ENCODE results near the gene TM9SF4.
"Not testable (repeated sequence)": the region's sequence is repeated elsewhere in the genome, so short reads cannot be mapped to it uniquely, and the experiment has no call there.

Gene TM9SF4

DNA sequence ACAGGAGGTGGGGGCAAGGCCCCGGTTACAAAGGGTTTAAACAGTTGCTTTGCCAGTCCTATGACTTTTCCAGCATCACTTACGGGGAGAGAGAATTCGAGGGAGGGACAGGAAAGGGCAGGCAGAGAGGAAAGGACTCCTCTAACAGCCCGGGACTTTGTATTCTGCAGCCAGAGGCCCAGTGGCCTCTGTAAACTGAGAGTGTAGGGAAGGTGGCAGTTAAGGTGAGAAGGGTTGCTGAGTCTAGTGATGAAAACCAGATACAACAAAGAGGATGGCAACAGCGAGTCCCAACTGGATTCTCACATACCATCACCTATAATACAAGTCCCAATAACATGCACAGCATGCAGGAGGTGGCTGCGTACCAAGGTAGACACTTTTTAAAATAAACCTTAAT lies 84.5 kb downstream of the TM9SF4 start:
- TF ChIP-seq MYC (IDR thresholded peaks at IDR 0.05; ENCODE audit: low read depth, low read length), result no peak
- TF ChIP-seq POLR2A (IDR thresholded peaks at IDR 0.05; ENCODE audit: extremely low read depth, insufficient read length), result no peak
- TF ChIP-seq, protein P1, sequence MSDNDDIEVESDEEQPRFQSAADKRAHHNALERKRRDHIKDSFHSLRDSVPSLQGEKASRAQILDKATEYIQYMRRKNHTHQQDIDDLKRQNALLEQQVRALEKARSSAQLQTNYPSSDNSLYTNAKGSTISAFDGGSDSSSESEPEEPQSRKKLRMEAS (IDR thresholded peaks at IDR 0.05; ENCODE audit: low read depth, low read length), result no peak
- TF ChIP-seq, protein P2, sequence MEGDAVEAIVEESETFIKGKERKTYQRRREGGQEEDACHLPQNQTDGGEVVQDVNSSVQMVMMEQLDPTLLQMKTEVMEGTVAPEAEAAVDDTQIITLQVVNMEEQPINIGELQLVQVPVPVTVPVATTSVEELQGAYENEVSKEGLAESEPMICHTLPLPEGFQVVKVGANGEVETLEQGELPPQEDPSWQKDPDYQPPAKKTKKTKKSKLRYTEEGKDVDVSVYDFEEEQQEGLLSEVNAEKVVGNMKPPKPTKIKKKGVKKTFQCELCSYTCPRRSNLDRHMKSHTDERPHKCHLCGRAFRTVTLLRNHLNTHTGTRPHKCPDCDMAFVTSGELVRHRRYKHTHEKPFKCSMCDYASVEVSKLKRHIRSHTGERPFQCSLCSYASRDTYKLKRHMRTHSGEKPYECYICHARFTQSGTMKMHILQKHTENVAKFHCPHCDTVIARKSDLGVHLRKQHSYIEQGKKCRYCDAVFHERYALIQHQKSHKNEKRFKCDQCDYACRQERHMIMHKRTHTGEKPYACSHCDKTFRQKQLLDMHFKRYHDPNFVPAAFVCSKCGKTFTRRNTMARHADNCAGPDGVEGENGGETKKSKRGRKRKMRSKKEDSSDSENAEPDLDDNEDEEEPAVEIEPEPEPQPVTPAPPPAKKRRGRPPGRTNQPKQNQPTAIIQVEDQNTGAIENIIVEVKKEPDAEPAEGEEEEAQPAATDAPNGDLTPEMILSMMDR (IDR thresholded peaks at IDR 0.05; ENCODE audit: low read depth, low read length), result no peak
- no peak overlapping the region for H3K4me3 ChIP-seq (ENCODE audit: low read depth, low read length)
- DNase-seq (ENCODE audit: low read depth), result no peak

DNA sequence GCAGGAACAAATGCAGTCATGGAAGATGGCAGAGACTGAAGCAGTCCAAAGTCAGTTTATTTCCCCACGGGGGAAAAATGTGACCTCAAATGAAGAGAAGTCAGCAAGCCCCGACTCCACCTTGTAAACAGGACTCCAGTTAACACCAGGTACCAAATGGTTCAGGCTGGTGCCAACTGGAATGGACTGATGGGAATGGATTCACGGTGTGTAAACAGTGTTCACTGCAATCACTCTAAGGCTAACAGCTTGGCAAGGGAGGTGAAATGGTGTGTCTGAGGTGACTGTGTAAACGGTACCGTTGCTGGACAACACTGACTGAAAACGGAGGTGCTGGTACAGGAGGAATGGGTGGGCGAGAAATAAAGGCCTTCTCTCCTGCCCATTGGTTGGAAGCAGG lies 86.1 kb downstream of the TM9SF4 start:
- no peak overlapping the region for H3K4me3 ChIP-seq (ENCODE audit: low read depth, low read length)
- DNase-seq (ENCODE audit: low read depth), result no peak
- TF ChIP-seq MYC (IDR thresholded peaks at IDR 0.05; ENCODE audit: low read depth, low read length) (no peak), POLR2A (IDR thresholded peaks at IDR 0.05; ENCODE audit: extremely low read depth, insufficient read length) (no peak)
- TF ChIP-seq, protein P1 (IDR thresholded peaks at IDR 0.05; ENCODE audit: low read depth, low read length), result no peak
- TF ChIP-seq, protein P2 (IDR thresholded peaks at IDR 0.05; ENCODE audit: low read depth, low read length), result no peak

DNA sequence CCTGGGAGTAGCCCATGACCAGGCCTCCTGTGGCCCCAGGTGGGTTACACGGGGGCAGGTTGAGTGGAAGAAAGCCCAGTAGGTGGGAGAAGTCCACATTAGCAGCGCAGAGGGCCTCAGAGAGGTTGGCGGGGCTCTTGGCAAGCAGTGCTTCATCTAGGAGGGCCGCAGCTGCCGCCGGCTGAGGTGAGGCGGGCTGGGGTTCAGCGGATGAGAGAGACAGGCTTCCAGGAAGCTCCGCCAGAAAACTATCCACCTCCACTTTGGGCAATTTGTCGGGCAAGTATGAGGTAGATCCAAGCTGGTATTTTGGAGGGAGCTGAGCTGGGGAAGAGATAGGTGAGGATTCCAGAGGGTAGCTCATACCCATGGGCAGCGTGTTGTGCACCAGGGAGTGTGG lies 87.1 kb downstream of the TM9SF4 start:
- H3K4me3 ChIP-seq (ENCODE audit: low read depth, low read length); DNase-seq (ENCODE audit: low read depth): not testable (repeated sequence)

DNA sequence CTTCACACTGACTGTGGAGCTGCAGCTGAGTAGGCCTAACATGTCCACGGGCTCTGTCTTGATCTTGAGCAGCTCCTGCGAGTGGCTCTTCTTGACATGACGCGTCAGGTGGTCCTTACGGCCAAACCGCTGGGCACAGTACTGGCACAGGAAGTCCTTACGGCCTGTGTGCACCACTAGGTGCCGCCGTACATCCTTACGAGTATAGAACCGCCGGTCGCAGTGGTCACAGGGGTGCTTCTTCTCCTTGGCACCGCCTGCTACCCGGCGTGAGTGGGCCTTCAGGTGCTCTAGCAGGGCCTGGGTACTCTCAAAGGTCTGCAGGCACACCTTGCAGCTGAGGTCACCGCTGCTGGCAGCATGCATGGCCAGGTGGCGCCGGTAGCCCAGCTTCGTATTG lies 87.6 kb downstream of the TM9SF4 start:
- H3K4me3 ChIP-seq (ENCODE audit: low read depth, low read length), result not testable (repeated sequence)
- DNase-seq (ENCODE audit: low read depth), result peak; percentile 41
- TF ChIP-seq, protein P2 (IDR thresholded peaks at IDR 0.05; ENCODE audit: low read depth, low read length), result peak; percentile 2

DNA sequence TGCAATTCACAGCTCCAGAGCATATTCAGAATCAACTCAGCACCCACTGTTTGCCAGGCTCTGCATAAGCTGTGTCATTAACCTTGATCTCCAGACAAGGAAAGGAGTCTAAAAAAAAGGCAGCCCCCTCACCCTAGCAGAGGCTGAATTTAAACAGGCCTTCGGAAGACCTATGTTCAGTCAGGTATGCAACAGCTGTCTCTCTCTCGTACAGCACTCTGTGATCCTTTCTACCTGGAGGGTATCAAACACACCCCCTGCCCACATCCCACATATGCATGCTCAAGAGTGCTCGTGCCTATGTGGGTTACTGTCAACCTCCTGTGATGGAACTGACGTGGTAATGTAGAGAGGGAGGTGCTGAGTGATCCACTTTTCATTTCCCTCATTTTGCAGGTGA lies 89.5 kb downstream of the TM9SF4 start:
- TF ChIP-seq, protein P1 (IDR thresholded peaks at IDR 0.05; ENCODE audit: low read depth, low read length), result no peak
- TF ChIP-seq POLR2A (IDR thresholded peaks at IDR 0.05; ENCODE audit: extremely low read depth, insufficient read length), result no peak
- TF ChIP-seq, protein P2 (IDR thresholded peaks at IDR 0.05; ENCODE audit: low read depth, low read length), result no peak
- no peak for TF ChIP-seq MYC (IDR thresholded peaks at IDR 0.05; ENCODE audit: low read depth, low read length)
- H3K4me3 ChIP-seq (ENCODE audit: low read depth, low read length), result no peak overlapping the region
- DNase-seq (ENCODE audit: low read depth), result no peak

DNA sequence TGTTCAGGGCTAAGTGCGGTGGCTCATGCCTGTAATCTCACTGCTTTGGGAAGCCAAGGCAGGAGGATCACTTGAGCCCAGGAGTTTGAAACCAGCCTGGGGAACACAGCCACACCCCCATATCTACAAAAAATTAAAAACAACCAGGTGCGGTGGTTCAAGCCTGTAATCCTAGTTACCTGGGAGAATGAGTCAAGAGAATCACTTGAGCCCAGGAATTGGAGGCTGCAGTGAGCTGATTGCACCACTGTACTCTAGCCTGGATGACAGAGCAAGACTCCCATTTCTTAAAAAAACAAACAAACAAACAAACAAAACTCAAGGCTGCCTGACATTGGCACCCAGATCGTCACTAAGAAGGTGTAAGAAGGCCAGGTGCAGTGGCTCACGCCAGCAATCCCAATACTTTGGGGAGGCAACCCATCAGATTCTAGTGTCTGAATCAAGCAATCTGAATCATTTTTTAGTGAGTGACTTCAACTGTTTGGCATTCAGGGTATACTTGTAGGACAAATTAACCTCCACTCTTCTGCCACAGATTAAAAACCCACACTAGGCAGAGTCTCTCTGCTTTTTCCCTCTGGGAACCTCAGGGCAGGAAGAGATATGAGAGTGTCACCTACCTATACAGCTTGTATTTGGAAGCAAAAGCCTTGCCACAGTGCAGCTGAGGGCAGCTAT lies 91.9 kb downstream of the TM9SF4 start:
- DNase-seq (ENCODE audit: low read depth), result no peak
- TF ChIP-seq, protein P1 (IDR thresholded peaks at IDR 0.05; ENCODE audit: low read depth, low read length), result no peak
- H3K4me3 ChIP-seq (ENCODE audit: low read depth, low read length), result no peak overlapping the region

DNA sequence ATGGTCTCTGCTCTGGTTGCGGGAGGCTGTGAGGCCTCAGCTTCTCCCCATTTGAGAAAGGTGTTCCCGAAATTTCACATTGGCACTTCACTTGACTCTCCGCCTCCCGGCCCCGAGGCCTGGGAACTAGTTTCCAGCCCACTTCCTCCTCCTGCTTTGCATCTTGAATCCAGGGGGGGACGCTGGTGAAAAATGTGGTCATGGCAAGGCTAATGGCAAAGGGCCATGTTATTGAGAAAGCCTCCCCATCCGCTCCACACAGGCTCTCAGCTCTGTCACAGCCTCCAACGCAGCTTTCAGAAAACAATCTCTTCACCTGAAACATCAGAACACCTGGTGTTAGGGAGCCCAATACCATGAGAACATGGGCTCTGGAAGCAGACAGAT lies 92.5 kb downstream of the TM9SF4 start:
- TF ChIP-seq MYC (IDR thresholded peaks at IDR 0.05; ENCODE audit: low read depth, low read length) (no peak), POLR2A (IDR thresholded peaks at IDR 0.05; ENCODE audit: extremely low read depth, insufficient read length) (no peak)
- TF ChIP-seq, protein P1 (IDR thresholded peaks at IDR 0.05; ENCODE audit: low read depth, low read length), result no peak
- TF ChIP-seq, protein P2 (IDR thresholded peaks at IDR 0.05; ENCODE audit: low read depth, low read length), result no peak
- DNase-seq (ENCODE audit: low read depth), result no peak
- H3K4me3 ChIP-seq (ENCODE audit: low read depth, low read length), result no peak overlapping the region

Measured in NB4 (cell line).